Gastrocnemius medialis (tissue), 4 donors: ENCODE measurements around the gene TSC22D2.

ENCODE experiments used
- CTCF ChIP-seq, 5 experiments: fragments of 450-650 bp in 3 of 5; fragments of 200-600 bp in 2 of 5; sonication (generic) in 2 of 5; IDR thresholded peaks in 4 of 5; conservative IDR thresholded peaks in 1 of 5; 1 replicate in 4 of 5; 2 replicates in 1 of 5; pipeline ENCODE4 v1.5.1; 2016 to 2019; ENCODE audit warnings: antibody characterized with exemption in 5 of 5, mild to moderate bottlenecking in 3 of 5, moderate library complexity in 3 of 5
- POLR2A ChIP-seq, 2 donors: fragments of 450-650 bp; IDR thresholded peaks; one replicate each; pipeline ENCODE4 v1.6.1; 2017; ENCODE audit warnings: antibody characterized with exemption in 2 of 2, mild to moderate bottlenecking in 2 of 2, moderate library complexity in 2 of 2

DNA sequence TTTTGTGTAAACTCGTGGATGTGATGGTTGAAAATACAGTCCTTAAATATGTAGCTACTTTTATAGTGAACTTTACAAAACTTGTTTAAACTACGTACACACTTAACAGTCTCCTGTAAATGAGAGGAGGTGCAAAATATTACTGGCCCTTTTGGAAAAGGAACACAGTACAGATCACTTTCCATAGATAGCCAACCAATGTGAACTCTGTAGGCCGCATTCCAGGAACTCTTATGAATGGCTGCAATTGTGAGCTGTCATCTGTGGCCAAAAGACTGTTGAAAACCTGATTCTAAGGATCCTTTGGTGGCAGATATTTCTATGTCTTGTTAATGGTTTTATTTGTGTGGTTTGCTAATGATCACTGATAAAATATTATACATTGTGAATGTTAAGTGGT, 6.2 kb downstream of the TSC22D2 start:
- TF ChIP-seq CTCF (IDR thresholded peaks at IDR 0.05 in 4 of 5, conservative IDR thresholded peaks at IDR 0.05 in 1 of 5) (no peak), POLR2A (IDR thresholded peaks at IDR 0.05) (no peak)
